ENCODE data around the gene FRMPD2.
"Not testable (repeated sequence)": the region's sequence is repeated elsewhere in the genome, so short reads cannot be mapped to it uniquely, and the experiment has no call there.

- not testable (repeated sequence) for TF ChIP-seq CTCF, POLR2A (IDR thresholded peaks at IDR 0.05)
These were observed 126.9 kb downstream of the FRMPD2 start for GRCh38 chr10:48147643-48148042.

Data from lower leg skin (tissue), 3 donors.